H1 (cell line): ENCODE results near the gene CD300A. TPM values are rescaled to one million over a fixed set of nuclear protein-coding genes. Genes with fewer than 3 reads are reported as not detected.

Experiments
- ATF3 ChIP-seq: IDR thresholded peaks from 2 replicates; pipeline ENCODE4 v1.6.1; 2011; ENCODE audit warnings: low read depth, mild to moderate bottlenecking, low read length; ENCODE audit not compliant: insufficient read depth
- BRCA1 ChIP-seq: IDR thresholded peaks from 2 replicates; pipeline ENCODE4 v1.6.1; 2012; ENCODE audit warnings: low read depth, low read length, improper control_type of control experiment
- CBX8 ChIP-seq: fragments of 300-800, 300-1000 bp; sonication (generic); IDR thresholded peaks from 2 replicates; pipeline ENCODE4 v1.7.1; 2016; ENCODE audit warnings: low read depth, low read length, borderline replicate concordance
- CEBPB ChIP-seq: IDR thresholded peaks from 2 replicates; pipeline ENCODE4 v1.6.1; 2012; ENCODE audit warnings: low read depth, low read length
- CHD2 ChIP-seq: IDR thresholded peaks from 2 replicates; pipeline ENCODE4 v1.6.1; 2012; ENCODE audit warnings: low read length, improper control_type of control experiment
- CREB1 ChIP-seq: IDR thresholded peaks from 2 replicates; pipeline ENCODE4 v1.6.1; 2012; ENCODE audit warnings: inconsistent platforms
- EP300 ChIP-seq, 2 experiments: IDR thresholded peaks; 1 replicate in 1 of 2; 2 replicates in 1 of 2; pipeline ENCODE4 v1.6.1; 2011 to 2012; ENCODE audit warnings: low read depth in 2 of 2, low read length in 2 of 2, mild to moderate bottlenecking in 2 of 2, borderline replicate concordance in 1 of 2, inconsistent platforms in 1 of 2, moderate library complexity in 1 of 2
- HDAC6 ChIP-seq: IDR thresholded peaks from one replicate; pipeline ENCODE4 v1.7.1; 2012; ENCODE audit warnings: low read depth, mild to moderate bottlenecking, inconsistent platforms, low read length, moderate library complexity
- JUN ChIP-seq: IDR thresholded peaks from 2 replicates; pipeline ENCODE4 v1.6.1; 2011; ENCODE audit warnings: low read depth, mild to moderate bottlenecking, improper control_type of control experiment, low read length
- JUND ChIP-seq: IDR thresholded peaks from 2 replicates; pipeline ENCODE4 v1.6.1; 2011; ENCODE audit warnings: mild to moderate bottlenecking, improper control_type of control experiment, low read length
- MAFK ChIP-seq: IDR thresholded peaks from 2 replicates; pipeline ENCODE4 v1.6.1; 2012; ENCODE audit warnings: low read depth, mild to moderate bottlenecking, improper control_type of control experiment, low read length
- MAX ChIP-seq: IDR thresholded peaks from 2 replicates; pipeline ENCODE4 v1.6.1; 2012; ENCODE audit warnings: inconsistent platforms
- NANOG ChIP-seq: IDR thresholded peaks from 2 replicates; pipeline ENCODE4 v1.6.1; 2011; ENCODE audit warnings: low read length, low read depth, mild to moderate bottlenecking, inconsistent platforms; ENCODE audit not compliant: insufficient read depth, poor library complexity, severe bottlenecking
- POLR2A ChIP-seq, 2 experiments: IDR thresholded peaks; 1 replicate in 1 of 2; 2 replicates in 1 of 2; pipeline ENCODE4 v1.6.1; 2011; ENCODE audit warnings: low read depth in 2 of 2, low read length in 2 of 2, mild to moderate bottlenecking in 2 of 2; ENCODE audit errors: control extremely low read depth in 1 of 2
- RFX5 ChIP-seq: IDR thresholded peaks from 2 replicates; pipeline ENCODE4 v1.6.1; 2011; ENCODE audit warnings: low read depth, low read length, improper control_type of control experiment, borderline replicate concordance
- RXRA ChIP-seq: IDR thresholded peaks from 2 replicates; pipeline ENCODE4 v1.6.1; 2011; ENCODE audit warnings: low read depth, mild to moderate bottlenecking, low read length, moderate library complexity; ENCODE audit not compliant: insufficient read depth
- SP2 ChIP-seq: IDR thresholded peaks from 2 replicates; pipeline ENCODE4 v1.6.1; 2012; ENCODE audit warnings: mild to moderate bottlenecking, low read length, inconsistent platforms
- TAF7 ChIP-seq: optimal IDR thresholded peaks from 2 replicates; pipeline ENCODE3; 2011; ENCODE audit warnings: low read depth, mild to moderate bottlenecking, inconsistent platforms, low read length, moderate library complexity, borderline replicate concordance
- USF2 ChIP-seq: IDR thresholded peaks from 2 replicates; pipeline ENCODE4 v1.6.1; 2011; ENCODE audit warnings: low read length, improper control_type of control experiment
- ZNF274 ChIP-seq: IDR thresholded peaks from 2 replicates; pipeline ENCODE4 v1.7.0; 2012; ENCODE audit warnings: low read length, borderline replicate concordance; ENCODE audit errors: extremely low read depth
- polyA plus RNA-seq, 7 experiments: library from polyadenylated mRNA; depleted of rRNA in 3 of 7; stranded (reverse) in 5 of 7; unstranded in 2 of 7; fragments of >200 nt in 5 of 7; fragments of 200-250 nt in 2 of 7; gene quantifications; 1 replicate in 5 of 7; 2 replicates in 1 of 7; 4 replicates in 1 of 7; pipeline versions ENCODE4 v1.2.1 to v1.2.3, GENCODE V29; 2011 to 2013; ENCODE audit warnings: missing spikeins in 2 of 7, mixed read lengths in 2 of 7
- total RNA-seq: library from RNA; stranded (reverse); fragmentation: NEBNext Ultra II Directional; extraction: Animal tissue kit (Norgen Biotek cat#: 25700); gene quantifications from 2 replicates; pipeline ENCODE4 v1.2.1, GENCODE V29; 2021

The CD300A gene
- total and polyA plus RNA-seq, 2 of the 8 experiments (the other 6 are each of a cell fraction or from before 2014, with no cell fraction given), result 0.52 to 1.3 TPM

- TF ChIP-seq USF2 (peak; percentile 91), MAFK (0 out of 2 replicates have a peak, but pooled peaks have one; percentile 0), CBX8 (no peak), RXRA (no peak), CHD2 (no peak), POLR2A (IDR thresholded peaks at IDR 0.05; ENCODE audit: control extremely low read depth in 1 of 2, low read depth in 2 of 2, low read length in 2 of 2) (no peak), CEBPB (no peak), HDAC6 (no peak), RFX5 (no peak), CREB1 (no peak; the same call in 1 of the 2 replicates), MAX (0 out of 2 replicates have a peak, but pooled peaks have one; percentile 1), ZNF274 (no peak), SP2 (no peak), BRCA1 (no peak), JUN (no peak), EP300 (IDR thresholded peaks at IDR 0.05; ENCODE audit: borderline replicate concordance in 1 of 2, low read depth in 2 of 2, low read length in 2 of 2) (0 out of 3 replicates have a peak, but pooled peaks of 1 of the 2 experiments have one; percentile 1), JUND (no peak), ATF3 (peak; percentile 89), TAF7 (no peak), NANOG (no peak)
These were observed 48.3 kb downstream of the CD300A start (continued) for GRCh38 chr17:74514632-74515334.
